GM18519 (cell line): ENCODE data around the gene RPL5.

Experiments
- ATAC-seq: cut with Tn5 transposase; IDR thresholded peaks from one replicate; pipeline ENCODE4 v1.9.1; 2021; ENCODE audit warnings: mild to moderate bottlenecking, moderate library complexity; ENCODE audit not compliant: unreplicated experiment, low FRiP score

RPL5 gene

DNA sequence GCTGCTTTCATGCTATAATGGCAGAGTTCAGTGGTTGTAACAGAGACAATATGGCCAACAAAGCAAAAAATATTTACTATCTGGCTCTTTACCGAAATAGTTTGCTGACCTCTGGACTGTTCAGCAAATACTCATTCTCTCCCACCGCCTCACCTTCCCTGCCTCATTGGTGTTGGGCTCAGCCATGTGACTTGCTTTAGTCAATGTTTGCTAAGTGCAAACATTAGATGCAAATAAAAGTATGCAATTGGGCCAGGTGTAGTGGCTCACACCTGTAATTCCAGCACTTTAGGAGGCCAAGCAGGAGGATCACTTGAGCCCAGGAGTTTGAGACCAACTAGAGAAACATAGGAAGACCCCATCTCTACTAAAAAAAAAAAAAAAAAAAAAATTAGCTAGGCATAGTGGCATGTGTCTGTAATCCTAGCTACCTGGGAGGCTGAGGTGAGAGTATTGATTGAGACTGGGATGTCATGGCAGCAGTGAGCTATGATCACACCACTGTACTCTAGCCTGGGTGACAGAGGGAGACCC is 55.1 kb downstream of the RPL5 start:
- ATAC-seq: no peak

GRCh38 chr1:92887465-92887864 is 55.6 kb downstream of the RPL5 start:
- ATAC-seq: no peak
